ENCODE results near the gene MED27. TPM values are rescaled to one million over a fixed set of nuclear protein-coding genes. Genes with fewer than 3 reads are reported as not detected.

The MED27 gene
- total and polyA plus RNA-seq, 2 of the 13 experiments (the other 11 are each of a cell fraction or from before 2014, with no cell fraction given), result 16.9 to 19.0 TPM

DNA sequence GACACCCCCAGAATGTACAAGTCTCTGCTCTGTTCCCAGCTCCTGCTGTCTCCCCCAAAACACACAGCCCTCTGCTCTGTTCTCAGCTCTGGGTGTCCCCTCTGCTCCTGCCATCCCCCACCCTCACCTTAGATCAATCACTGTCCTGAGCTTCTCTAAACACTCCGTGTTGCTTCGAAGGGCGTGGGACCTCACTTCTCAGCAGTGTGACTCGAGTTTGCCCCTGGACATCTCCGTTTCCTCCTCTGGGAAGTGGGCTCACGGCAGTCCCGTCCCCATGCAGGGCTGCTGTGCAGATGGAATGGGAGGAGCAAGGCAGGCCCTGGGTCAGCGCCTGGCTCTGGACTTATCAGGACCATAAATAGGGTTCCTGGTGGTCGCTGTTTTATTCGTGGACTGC lies 241.8 kb downstream of the MED27 start (continued):
- TF ChIP-seq NPAS2 (CRISPR knock-in tag; IDR thresholded peaks at IDR 0.05; ENCODE audit: borderline replicate concordance) (no peak), ZNF850 (CRISPR knock-in tag; conservative IDR thresholded peaks at IDR 0.05) (no peak)

DNA sequence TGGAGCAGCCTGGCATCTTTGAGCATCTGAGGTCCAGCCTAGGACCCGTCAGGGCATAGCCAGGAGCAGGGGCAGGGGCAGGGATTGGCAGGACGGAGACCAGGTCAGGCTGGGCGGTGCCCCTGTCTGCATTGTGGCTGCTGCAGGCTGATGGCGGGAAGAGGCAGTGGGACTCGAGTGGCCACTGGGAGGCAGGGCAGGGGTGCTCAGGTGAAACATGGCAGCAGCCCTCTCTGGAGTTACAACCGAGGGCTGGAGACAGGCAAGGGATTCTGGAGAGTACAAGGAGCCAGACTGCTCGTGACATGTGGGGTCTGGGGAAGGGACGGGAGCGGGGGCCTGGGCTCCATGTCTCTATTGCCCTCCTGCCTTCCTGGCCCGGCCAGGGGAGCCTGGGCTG lies 242.4 kb downstream of the MED27 start:
- CTCF ChIA-PET (ENCODE audit: low intra/inter-chr PET ratio, low total read pairs), result no interaction called here
- H3K4me2 ChIP-seq (ENCODE audit: low read depth, low read length), result peak overlapping the region; percentile 27; the same call in 1 of the 2 replicates
- in situ Hi-C loops (cut with HindIII; ENCODE audit: extremely low pct_ligation_motif_present, low pct_unique_long_range_greater_than_20kb), result no loop called here
- H3K4me3 ChIP-seq (replicated peaks in 1 of 3; ENCODE audit: insufficient read depth in 1 of 3, low read depth in 2 of 3, low read length in 3 of 3), result no peak overlapping the region; a peak in 1 of 6 replicates
- BruUV-seq (replicated peaks), result no TSS peak
- intact Hi-C loops (cut with micrococcal nuclease; ENCODE audit: unreplicated experiment), result no loop called here
- H4K20me1 ChIP-seq (ENCODE audit: insufficient read depth, low read length), result 0 out of 2 replicates have a peak, but pooled peaks cover 2% of the 10 kb centered on the region
- H3K27ac ChIP-seq (ENCODE audit: extremely low read length, insufficient read depth, low read length), result no peak overlapping the region
- ATAC-seq, result peak; percentile 85
- no peaks in the 10 kb centered on the region for H3K36me3 ChIP-seq (replicated peaks in 1 of 2; ENCODE audit: control insufficient read depth in 1 of 2, insufficient read depth in 2 of 2, low read length in 2 of 2)
- H3K9me3 ChIP-seq (ENCODE audit: low read length), result no peaks in the 10 kb centered on the region
- no peak overlapping the region for H3K9ac ChIP-seq (ENCODE audit: insufficient read depth, low read depth, low read length)
- H2AFZ ChIP-seq (ENCODE audit: low read length), result no peak overlapping the region
- POLR2A ChIA-PET, result no interaction called here
- no peak for FAIRE-seq
- no peaks in the 10 kb centered on the region for H3K79me2 ChIP-seq (ENCODE audit: insufficient read depth, low read length)
- 0% methylated on average over 9 of the region's 10 CpGs for WGBS (ENCODE audit: low lambda C conversion rate)
- H3K27me3 ChIP-seq (ENCODE audit: control insufficient read depth in 1 of 2, insufficient read depth in 2 of 2, low read length in 2 of 2), result peaks cover 18 to 82% of the 10 kb centered on the region in 2 experiments
- H3K4me1 ChIP-seq (ENCODE audit: insufficient read depth, low read length), result peaks cover 6% of the 10 kb centered on the region; the same call in 1 of the 2 replicates
- DNase-seq (ENCODE audit: low spot score), result peak; percentile 7
- TF ChIP-seq HNRNPUL1 (IDR thresholded peaks at IDR 0.05; ENCODE audit: low read depth, low read length) (no peak), GTF2F1 (IDR thresholded peaks at IDR 0.05; ENCODE audit: low read length) (no peak), KLF12 (CRISPR knock-in tag; IDR thresholded peaks at IDR 0.05; ENCODE audit: borderline replicate concordance) (no peak), CEBPG (CRISPR knock-in tag; IDR thresholded peaks at IDR 0.05) (no peak), ZNF670 (CRISPR knock-in tag; IDR thresholded peaks at IDR 0.05; ENCODE audit: borderline replicate concordance) (no peak), CREB1 (IDR thresholded peaks at IDR 0.05) (no peak), CREB1 (CRISPR knock-in tag; IDR thresholded peaks at IDR 0.05) (no peak), MYC (CRISPR knock-in tag; IDR thresholded peaks at IDR 0.05; ENCODE audit: borderline replicate concordance) (peak; percentile 19; the same call in 1 of the 2 replicates), ZNF282 (IDR thresholded peaks at IDR 0.05; ENCODE audit: partially characterized antibody) (no peak), LCORL (IDR thresholded peaks at IDR 0.05) (no peak), LCORL (CRISPR knock-in tag; IDR thresholded peaks at IDR 0.05) (no peak), DPF2 (CRISPR knock-in tag; IDR thresholded peaks at IDR 0.05; ENCODE audit: borderline replicate concordance, low read depth) (no peak), STAG1 (CRISPR knock-in tag; IDR thresholded peaks at IDR 0.05) (peak; percentile 58)
- TF ChIP-seq, protein P1, sequence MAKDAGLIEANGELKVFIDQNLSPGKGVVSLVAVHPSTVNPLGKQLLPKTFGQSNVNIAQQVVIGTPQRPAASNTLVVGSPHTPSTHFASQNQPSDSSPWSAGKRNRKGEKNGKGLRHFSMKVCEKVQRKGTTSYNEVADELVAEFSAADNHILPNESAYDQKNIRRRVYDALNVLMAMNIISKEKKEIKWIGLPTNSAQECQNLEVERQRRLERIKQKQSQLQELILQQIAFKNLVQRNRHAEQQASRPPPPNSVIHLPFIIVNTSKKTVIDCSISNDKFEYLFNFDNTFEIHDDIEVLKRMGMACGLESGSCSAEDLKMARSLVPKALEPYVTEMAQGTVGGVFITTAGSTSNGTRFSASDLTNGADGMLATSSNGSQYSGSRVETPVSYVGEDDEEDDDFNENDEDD (CRISPR knock-in tag; IDR thresholded peaks at IDR 0.05; ENCODE audit: borderline replicate concordance), result peak; percentile 64; the same call in 1 of the 2 replicates
- TF ChIP-seq, protein P2, sequence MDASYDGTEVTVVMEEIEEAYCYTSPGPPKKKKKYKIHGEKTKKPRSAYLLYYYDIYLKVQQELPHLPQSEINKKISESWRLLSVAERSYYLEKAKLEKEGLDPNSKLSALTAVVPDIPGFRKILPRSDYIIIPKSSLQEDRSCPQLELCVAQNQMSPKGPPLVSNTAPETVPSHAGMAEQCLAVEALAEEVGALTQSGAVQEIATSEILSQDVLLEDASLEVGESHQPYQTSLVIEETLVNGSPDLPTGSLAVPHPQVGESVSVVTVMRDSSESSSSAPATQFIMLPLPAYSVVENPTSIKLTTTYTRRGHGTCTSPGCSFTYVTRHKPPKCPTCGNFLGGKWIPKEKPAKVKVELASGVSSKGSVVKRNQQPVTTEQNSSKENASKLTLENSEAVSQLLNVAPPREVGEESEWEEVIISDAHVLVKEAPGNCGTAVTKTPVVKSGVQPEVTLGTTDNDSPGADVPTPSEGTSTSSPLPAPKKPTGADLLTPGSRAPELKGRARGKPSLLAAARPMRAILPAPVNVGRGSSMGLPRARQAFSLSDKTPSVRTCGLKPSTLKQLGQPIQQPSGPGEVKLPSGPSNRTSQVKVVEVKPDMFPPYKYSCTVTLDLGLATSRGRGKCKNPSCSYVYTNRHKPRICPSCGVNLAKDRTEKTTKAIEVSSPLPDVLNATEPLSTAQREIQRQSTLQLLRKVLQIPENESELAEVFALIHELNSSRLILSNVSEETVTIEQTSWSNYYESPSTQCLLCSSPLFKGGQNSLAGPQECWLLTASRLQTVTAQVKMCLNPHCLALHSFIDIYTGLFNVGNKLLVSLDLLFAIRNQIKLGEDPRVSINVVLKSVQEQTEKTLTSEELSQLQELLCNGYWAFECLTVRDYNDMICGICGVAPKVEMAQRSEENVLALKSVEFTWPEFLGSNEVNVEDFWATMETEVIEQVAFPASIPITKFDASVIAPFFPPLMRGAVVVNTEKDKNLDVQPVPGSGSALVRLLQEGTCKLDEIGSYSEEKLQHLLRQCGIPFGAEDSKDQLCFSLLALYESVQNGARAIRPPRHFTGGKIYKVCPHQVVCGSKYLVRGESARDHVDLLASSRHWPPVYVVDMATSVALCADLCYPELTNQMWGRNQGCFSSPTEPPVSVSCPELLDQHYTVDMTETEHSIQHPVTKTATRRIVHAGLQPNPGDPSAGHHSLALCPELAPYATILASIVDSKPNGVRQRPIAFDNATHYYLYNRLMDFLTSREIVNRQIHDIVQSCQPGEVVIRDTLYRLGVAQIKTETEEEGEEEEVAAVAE (CRISPR knock-in tag; IDR thresholded peaks at IDR 0.05; ENCODE audit: borderline replicate concordance), result no peak
- TF ChIP-seq, protein P3, sequence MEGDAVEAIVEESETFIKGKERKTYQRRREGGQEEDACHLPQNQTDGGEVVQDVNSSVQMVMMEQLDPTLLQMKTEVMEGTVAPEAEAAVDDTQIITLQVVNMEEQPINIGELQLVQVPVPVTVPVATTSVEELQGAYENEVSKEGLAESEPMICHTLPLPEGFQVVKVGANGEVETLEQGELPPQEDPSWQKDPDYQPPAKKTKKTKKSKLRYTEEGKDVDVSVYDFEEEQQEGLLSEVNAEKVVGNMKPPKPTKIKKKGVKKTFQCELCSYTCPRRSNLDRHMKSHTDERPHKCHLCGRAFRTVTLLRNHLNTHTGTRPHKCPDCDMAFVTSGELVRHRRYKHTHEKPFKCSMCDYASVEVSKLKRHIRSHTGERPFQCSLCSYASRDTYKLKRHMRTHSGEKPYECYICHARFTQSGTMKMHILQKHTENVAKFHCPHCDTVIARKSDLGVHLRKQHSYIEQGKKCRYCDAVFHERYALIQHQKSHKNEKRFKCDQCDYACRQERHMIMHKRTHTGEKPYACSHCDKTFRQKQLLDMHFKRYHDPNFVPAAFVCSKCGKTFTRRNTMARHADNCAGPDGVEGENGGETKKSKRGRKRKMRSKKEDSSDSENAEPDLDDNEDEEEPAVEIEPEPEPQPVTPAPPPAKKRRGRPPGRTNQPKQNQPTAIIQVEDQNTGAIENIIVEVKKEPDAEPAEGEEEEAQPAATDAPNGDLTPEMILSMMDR (CRISPR knock-in tag; IDR thresholded peaks at IDR 0.05), result peak; percentile 71
